Activated CD4-positive, alpha-beta T cell treated with anti-CD3 and anti-CD28 coated beads, Interleukin-2, amount 10 ng/mL, durations not matched to agents 24 days and 14 days (primary cell): Measurements from ENCODE around the gene TNFRSF4. TPM values are rescaled to one million over a fixed set of nuclear protein-coding genes. Genes with fewer than 3 reads are reported as not detected.

Experiments
- DNase-seq: peaks from one replicate; pipeline ENCODE4 v3.0.0; 2022
- H3K27ac Mint-ChIP-seq: one replicate; pipeline ENCODE4 v1.8.0; 2022; ENCODE audit warnings: mild to moderate bottlenecking, mixed read lengths
- H3K27me3 Mint-ChIP-seq: one replicate; pipeline ENCODE4 v1.8.0; 2022; ENCODE audit warnings: mixed read lengths
- H3K36me3 Mint-ChIP-seq: one replicate; pipeline ENCODE4 v1.8.0; 2022; ENCODE audit warnings: low read depth, mild to moderate bottlenecking, mixed read lengths
- H3K4me1 Mint-ChIP-seq: one replicate; pipeline ENCODE4 v1.8.0; 2021; ENCODE audit warnings: mixed read lengths
- H3K4me3 Mint-ChIP-seq: one replicate; pipeline ENCODE4 v1.8.0; 2022; ENCODE audit warnings: mild to moderate bottlenecking, moderate library complexity, mixed read lengths
- H3K9me3 Mint-ChIP-seq: one replicate; pipeline ENCODE4 v1.8.0; 2021; ENCODE audit warnings: mixed read lengths
- intact Hi-C: fragments of 100-400 bp; cut with micrococcal nuclease; formaldehyde crosslinking; loops from one replicate; pipeline ENCODE4 v1.15.1; 2023
- total RNA-seq: library from RNA; stranded (reverse); gene quantifications from 2 replicates; pipeline ENCODE4 v1.2.3, GENCODE V29; 2022

Gene TNFRSF4
- total RNA-seq, 1 donor from 2014 or later, result 702 TPM

- peaks cover 7% of the 10 kb centered on the region for H3K36me3 Mint-ChIP-seq
- intact Hi-C loops, result no loop called here
- peaks cover 17% of the 10 kb centered on the region for H3K27me3 Mint-ChIP-seq
- peaks cover 2% of the 10 kb centered on the region for H3K4me1 Mint-ChIP-seq
- no peak for DNase-seq
- H3K9me3 Mint-ChIP-seq, result peaks cover 7% of the 10 kb centered on the region
- no peak overlapping the region for H3K4me3 Mint-ChIP-seq
- H3K27ac Mint-ChIP-seq, result no peak overlapping the region
Observed at GRCh38 chr1:1189111-1189510, 24.8 kb downstream of the TNFRSF4 start.

- Mint-ChIP-seq H3K9me3 (peaks cover 7% of the 10 kb centered on the region), H3K27ac (no peak overlapping the region), H3K36me3 (peaks cover 7% of the 10 kb centered on the region), H3K27me3 (peaks cover 19% of the 10 kb centered on the region), H3K4me3 (no peak overlapping the region), H3K4me1 (peaks cover 2% of the 10 kb centered on the region)
- no peak for DNase-seq
- intact Hi-C loops, result no loop called here
Observed at GRCh38 chr1:1187938-1188337, 26.0 kb downstream of the TNFRSF4 start.

DNA sequence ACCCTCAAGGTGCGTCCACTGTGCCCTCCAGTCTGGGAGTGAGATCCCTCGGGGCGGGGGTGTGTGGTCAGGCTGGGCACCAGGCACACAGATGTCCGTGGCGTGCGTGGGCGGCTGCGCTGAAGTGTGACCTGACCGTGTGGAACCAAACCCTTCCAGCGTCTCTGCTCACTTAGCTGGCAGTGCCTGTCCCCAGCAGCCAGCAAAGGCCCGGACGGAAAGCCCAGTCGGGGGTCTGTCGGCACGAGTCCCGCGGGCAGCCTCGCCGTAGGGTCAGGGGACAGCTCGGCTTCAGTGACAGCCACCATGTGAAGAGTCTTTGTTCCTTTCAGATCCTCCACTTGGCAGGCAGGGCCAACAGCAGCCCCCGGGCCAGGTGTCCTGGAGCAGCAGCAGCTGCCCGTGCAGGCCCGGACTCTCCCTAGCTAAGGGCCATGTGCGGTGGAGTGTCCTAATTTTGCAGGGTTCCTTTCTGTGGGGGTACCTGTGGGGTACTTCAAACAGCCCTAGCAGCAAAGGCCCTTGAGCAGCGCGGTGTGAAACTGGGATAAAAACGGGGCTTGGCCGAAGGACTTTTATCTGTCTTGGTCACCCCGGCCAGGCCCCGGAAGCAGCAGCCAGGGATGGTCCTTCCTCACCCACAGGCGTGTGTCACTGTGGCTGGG is 28.7 kb downstream of the TNFRSF4 start:
- DNase-seq, result no peak

GRCh38 chr1:1183833-1184775 is 29.8 kb downstream of the TNFRSF4 start:
- peaks cover 11% of the 10 kb centered on the region for H3K27me3 Mint-ChIP-seq
- H3K36me3 Mint-ChIP-seq, result no peaks in the 10 kb centered on the region
- no peak for DNase-seq
- no peak overlapping the region for H3K27ac Mint-ChIP-seq
- H3K4me3 Mint-ChIP-seq, result no peak overlapping the region
- H3K9me3 Mint-ChIP-seq, result no peaks in the 10 kb centered on the region
- no peaks in the 10 kb centered on the region for H3K4me1 Mint-ChIP-seq
- intact Hi-C loops, result no loop called here

More for the DNA sequence above, 28.7 kb downstream of the TNFRSF4 start:
- H3K27ac Mint-ChIP-seq, result no peak overlapping the region
- no peak overlapping the region for H3K4me3 Mint-ChIP-seq
- intact Hi-C loops, result no loop called here
- H3K27me3 Mint-ChIP-seq, result peaks cover 16% of the 10 kb centered on the region
- no peaks in the 10 kb centered on the region for H3K4me1 Mint-ChIP-seq
- no peaks in the 10 kb centered on the region for H3K9me3 Mint-ChIP-seq
- no peaks in the 10 kb centered on the region for H3K36me3 Mint-ChIP-seq

DNA sequence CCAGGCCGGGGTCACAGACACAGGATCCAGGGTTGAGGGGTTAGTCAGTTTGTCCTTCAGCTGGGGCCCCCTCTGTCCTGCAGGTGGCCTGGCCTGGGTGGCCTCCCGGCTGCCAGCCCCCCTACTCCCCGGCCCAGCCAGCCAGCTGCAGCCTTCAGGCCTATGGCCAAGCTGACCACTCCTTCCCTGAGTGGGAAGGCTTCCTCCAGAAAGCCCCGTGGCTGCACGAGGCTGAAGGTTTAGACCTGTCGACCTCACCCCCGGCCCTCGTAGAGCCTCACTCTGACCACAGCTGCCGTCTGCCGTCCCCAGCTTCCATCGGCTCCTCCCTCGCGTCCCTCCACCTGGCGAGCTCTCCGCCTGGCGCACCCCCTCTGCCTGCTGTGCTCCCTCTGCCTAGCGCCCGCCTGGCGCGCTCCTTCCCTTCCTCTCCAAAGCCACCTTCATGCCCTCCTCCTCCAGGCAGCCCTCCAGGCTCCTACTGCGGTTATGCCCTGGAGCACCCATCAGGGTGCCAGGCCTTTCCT is 30.7 kb downstream of the TNFRSF4 start:
- intact Hi-C loops, result no loop called here
- Mint-ChIP-seq H3K4me3 (no peak overlapping the region), H3K27me3 (peaks cover 5% of the 10 kb centered on the region), H3K4me1 (no peaks in the 10 kb centered on the region), H3K27ac (no peak overlapping the region), H3K9me3 (no peaks in the 10 kb centered on the region), H3K36me3 (no peaks in the 10 kb centered on the region)
- no peak for DNase-seq

DNA sequence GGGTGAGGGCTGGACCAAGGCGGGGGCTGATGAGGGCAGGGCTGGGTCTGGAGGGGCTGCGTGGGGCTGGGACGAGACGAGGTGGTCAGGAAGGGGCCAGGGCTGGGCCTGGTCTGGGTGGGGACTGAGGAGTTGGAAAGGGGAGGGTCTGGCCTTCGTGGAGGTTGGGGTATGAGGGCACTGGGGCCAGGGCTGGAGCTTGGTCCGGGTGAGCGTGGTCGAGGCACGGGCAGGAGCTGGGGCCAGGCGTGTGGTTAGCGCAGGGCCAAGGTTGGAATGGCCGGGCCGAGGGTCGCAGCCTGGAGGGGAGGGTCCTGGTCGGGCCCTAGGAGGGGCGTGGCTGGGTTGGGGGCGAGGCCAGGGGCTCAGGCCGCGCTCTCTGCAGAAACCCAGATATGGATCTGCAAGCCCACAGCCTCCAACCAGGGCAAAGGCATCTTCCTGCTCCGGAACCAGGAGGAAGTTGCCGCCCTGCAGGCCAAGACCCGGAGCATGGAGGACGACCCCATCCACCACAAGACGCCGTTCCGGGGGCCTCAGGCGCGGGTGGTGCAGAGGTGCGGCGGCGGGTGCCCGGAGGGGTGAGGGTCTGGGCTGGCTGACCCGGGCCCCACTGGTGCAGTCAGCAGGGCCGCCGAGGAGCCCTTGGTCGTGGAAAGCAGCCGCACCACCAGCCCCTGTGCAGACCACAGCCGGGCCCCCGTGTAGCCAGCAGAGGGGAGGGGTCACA is 31.3 kb downstream of the TNFRSF4 start:
- no peaks in the 10 kb centered on the region for H3K9me3 Mint-ChIP-seq
- H3K36me3 Mint-ChIP-seq, result no peaks in the 10 kb centered on the region
- H3K27ac Mint-ChIP-seq, result no peak overlapping the region
- no peak for DNase-seq
- intact Hi-C loops, result no loop called here
- H3K4me3 Mint-ChIP-seq, result no peak overlapping the region
- peaks cover 2% of the 10 kb centered on the region for H3K27me3 Mint-ChIP-seq
- no peaks in the 10 kb centered on the region for H3K4me1 Mint-ChIP-seq

DNA sequence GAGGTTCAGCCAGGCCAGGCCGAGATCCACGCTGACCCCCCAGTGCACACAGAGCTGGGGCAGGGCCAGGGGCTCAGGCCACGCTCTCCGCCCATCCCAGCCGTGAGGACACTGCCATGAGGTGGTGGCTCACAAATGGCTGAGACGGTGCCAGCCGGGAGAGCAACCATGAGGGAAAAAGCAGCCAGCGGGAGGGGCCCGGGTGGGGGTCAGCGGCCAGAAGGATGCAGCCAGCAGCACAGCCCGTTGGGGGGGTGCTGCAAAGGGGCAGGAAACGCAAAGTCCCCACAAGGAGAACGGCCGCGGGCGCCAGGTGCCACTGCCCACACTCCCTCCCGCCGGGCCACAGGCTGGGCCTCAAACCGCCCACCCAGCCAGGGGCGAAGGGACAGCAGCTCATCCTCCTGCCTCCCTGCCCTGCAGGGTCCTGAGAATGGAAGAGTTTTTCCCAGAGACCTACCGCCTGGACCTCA is 32.0 kb downstream of the TNFRSF4 start:
- Mint-ChIP-seq H3K36me3 (no peaks in the 10 kb centered on the region), H3K27me3 (peaks cover 3% of the 10 kb centered on the region), H3K4me1 (peaks cover under 1% of the 10 kb centered on the region), H3K27ac (no peak overlapping the region), H3K4me3 (no peak overlapping the region), H3K9me3 (no peaks in the 10 kb centered on the region)
- DNase-seq, result no peak
- intact Hi-C loops, result no loop called here

GRCh38 chr1:1181129-1181937 is 32.6 kb downstream of the TNFRSF4 start:
- peaks cover 6% of the 10 kb centered on the region for H3K27me3 Mint-ChIP-seq
- intact Hi-C loops, result no loop called here
- DNase-seq, result no peak
- H3K9me3 Mint-ChIP-seq, result no peaks in the 10 kb centered on the region
- peaks cover 4% of the 10 kb centered on the region for H3K4me1 Mint-ChIP-seq
- no peak overlapping the region for H3K4me3 Mint-ChIP-seq
- no peaks in the 10 kb centered on the region for H3K36me3 Mint-ChIP-seq
- no peak overlapping the region for H3K27ac Mint-ChIP-seq

DNA sequence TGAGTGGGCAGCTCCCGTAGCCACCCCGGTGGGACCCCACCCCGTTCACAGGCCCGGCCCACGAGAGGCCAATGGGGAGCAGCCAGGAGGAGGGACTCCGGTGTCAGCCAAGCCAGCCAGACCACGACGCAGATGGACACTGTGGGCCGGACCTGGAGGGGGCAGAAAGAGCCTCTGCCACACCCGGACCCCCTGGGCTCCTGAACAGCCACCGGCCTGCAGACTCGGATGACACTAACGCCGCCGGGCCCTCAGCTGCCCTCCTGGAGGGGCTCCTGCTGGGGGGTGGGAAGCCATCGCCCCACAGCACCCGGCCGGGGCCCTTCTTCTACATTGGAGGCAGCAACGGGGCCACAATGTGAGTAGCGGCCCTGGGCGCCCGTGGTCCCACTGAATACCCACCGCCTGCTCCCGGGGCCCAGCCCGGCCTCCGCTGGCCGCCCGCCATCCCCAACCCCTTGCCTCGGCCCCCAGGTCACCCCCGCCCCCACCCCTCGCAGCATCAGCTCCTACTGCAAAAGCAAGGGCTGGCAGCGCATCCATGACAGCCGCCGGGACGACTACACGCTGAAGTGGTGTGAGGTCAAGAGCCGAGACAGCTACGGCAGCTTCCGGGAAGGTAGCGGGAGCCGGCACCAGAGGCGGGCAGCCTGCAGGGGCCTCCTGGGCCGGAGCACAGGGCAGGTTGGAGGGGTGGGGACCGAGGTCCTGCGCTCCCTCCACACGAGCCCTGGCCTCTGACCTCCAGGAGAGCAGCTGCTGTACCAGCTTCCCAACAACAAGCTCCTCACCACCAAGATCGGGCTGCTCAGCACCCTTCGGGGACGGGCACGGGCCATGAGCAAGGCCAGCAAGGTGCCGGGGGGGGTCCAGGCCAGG is 33.7 kb downstream of the TNFRSF4 start:
- no peaks in the 10 kb centered on the region for H3K9me3 Mint-ChIP-seq
- no peak overlapping the region for H3K4me3 Mint-ChIP-seq
- no peak for DNase-seq
- peaks cover 4% of the 10 kb centered on the region for H3K4me1 Mint-ChIP-seq
- intact Hi-C loops, result no loop called here
- no peaks in the 10 kb centered on the region for H3K36me3 Mint-ChIP-seq
- no peak overlapping the region for H3K27ac Mint-ChIP-seq
- H3K27me3 Mint-ChIP-seq, result peaks cover 11% of the 10 kb centered on the region

- no peak overlapping the region for H3K27ac Mint-ChIP-seq
- peaks cover 12% of the 10 kb centered on the region for H3K27me3 Mint-ChIP-seq
- H3K36me3 Mint-ChIP-seq, result no peaks in the 10 kb centered on the region
- intact Hi-C loops, result no loop called here
- no peak overlapping the region for H3K4me3 Mint-ChIP-seq
- H3K4me1 Mint-ChIP-seq, result peaks cover 4% of the 10 kb centered on the region
- DNase-seq, result no peak
- no peaks in the 10 kb centered on the region for H3K9me3 Mint-ChIP-seq
Observed at GRCh38 chr1:1179346-1179982, 34.5 kb downstream of the TNFRSF4 start.

DNA sequence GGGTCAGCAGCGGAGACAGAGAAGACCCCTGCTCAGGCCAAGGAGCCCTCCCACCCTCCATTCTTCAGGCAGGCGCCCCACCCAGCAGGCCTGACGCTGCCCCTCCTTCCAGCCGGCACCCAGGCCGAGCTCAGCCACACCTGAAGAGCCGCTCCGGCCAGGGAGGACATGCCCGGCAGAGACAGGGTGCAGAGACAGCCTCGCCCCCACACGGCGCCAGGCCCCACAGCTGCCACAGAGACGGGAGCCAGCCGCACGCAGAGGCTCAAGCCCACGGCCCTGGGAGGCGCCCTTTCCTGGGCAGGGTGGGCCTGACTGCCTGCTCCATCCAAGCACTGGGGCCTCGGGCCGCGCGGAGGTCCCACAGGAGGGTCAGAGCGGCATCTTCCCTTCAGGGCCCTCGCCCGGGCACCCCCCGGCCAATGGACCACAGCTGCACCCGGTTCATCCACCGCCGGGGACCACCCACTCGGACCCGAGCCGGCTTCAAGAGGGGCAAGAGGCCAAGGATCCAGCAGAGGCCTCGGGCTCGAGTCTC is 35.1 kb downstream of the TNFRSF4 start:
- peaks cover 4% of the 10 kb centered on the region for H3K4me1 Mint-ChIP-seq
- H3K9me3 Mint-ChIP-seq, result no peaks in the 10 kb centered on the region

More for the DNA sequence above, 35.1 kb downstream of the TNFRSF4 start:
- Mint-ChIP-seq H3K27me3 (peaks cover 14% of the 10 kb centered on the region), H3K4me3 (no peak overlapping the region), H3K27ac (no peak overlapping the region), H3K36me3 (no peaks in the 10 kb centered on the region)
- intact Hi-C loops, result no loop called here
- no peak for DNase-seq
